HCT116 (cell line): ENCODE measurements around the gene HBG2. TPM values are rescaled to one million over a fixed set of nuclear protein-coding genes. Genes with fewer than 3 reads are reported as not detected.
A peak's percentile ranks its signal among the peaks of the same experiment; 100 is the strongest.

ENCODE experiments used
- ATAC-seq: fragments of 200-7000 bp; cut with Tn5 transposase; 2 replicates; pipeline ENCODE4 v1.9.1; 2020; ENCODE audit warnings: mild to moderate bottlenecking, moderate library complexity
- BruUV-seq: library from RNA; stranded (reverse); fragments of 400-500 nt; replicated peaks from 2 replicates; lab custom pipeline; 2021; lab: Mats Ljungman, UMichigan
- CTCF ChIA-PET: fragments of 300-600 bp; sonication (Branson Sonifier 250); formaldehyde crosslinking; loops from one replicate; lab custom pipeline; 2021; ENCODE audit warnings: antibody characterized with exemption; lab: Charles Lee
- POLR2A ChIA-PET: fragments of 300-600, 350-600 bp; sonication (Branson Sonifier 250); formaldehyde crosslinking; loops from one replicate; lab custom pipeline; 2021; ENCODE audit warnings: antibody characterized with exemption; lab: Charles Lee
- RAD21 ChIA-PET, 2 experiments: fragments of 300-600 bp; sonication (Branson Sonifier 250); formaldehyde crosslinking; loops; one replicate each; lab custom pipeline; 2023; ENCODE audit warnings: low total read pairs in 2 of 2; ENCODE audit not compliant: uncharacterized antibody in 2 of 2, unreplicated experiment in 2 of 2, low non-redundant PET in 1 of 2; lab: Charles Lee
- DNase-seq: peaks from one replicate; pipeline ENCODE4 v3.0.0-alpha.2; 2010; ENCODE audit warnings: low read depth, low spot score
- H2AFZ ChIP-seq: fragments of 200-600 bp; shearing (Covaris generic), sonication (generic); 2 replicates; pipeline ENCODE4 v1.6.1; 2017; ENCODE audit warnings: low read depth, mixed run types, mixed read lengths, antibody characterized with exemption, low read length; ENCODE audit not compliant: poor library complexity, severe bottlenecking
- H3K27ac ChIP-seq: 2 replicates; pipeline ENCODE4 v1.5.1; 2012; ENCODE audit warnings: low read depth, low read length
- H3K27me3 ChIP-seq: fragments of 200-600 bp; sonication (generic); 2 replicates; pipeline ENCODE4 v1.6.1; 2016; ENCODE audit warnings: mixed run types, low read length, mixed read lengths; ENCODE audit not compliant: insufficient read depth
- H3K36me3 ChIP-seq, 2 experiments: fragments of 200-500 bp in 1 of 2; fragments of 200-600 bp in 1 of 2; sonication (Bioruptor generic) in 1 of 2; sonication (generic) in 1 of 2; 2 replicates each; pipeline versions ENCODE4 v1.5.1 to v1.6.1; 2014 to 2016; ENCODE audit warnings: low read length in 2 of 2, inconsistent platforms in 1 of 2, mixed read lengths in 1 of 2, mixed run types in 1 of 2; ENCODE audit not compliant: insufficient read depth in 2 of 2, control insufficient read depth in 1 of 2
- H3K4me1 ChIP-seq, 2 experiments: fragments of 200-600 bp in 1 of 2; sonication (generic) in 1 of 2; 2 replicates each; pipeline versions ENCODE4 v1.5.1 to v1.6.1; 2012 to 2017; ENCODE audit warnings: low read length in 2 of 2, inconsistent platforms in 1 of 2, mild to moderate bottlenecking in 1 of 2, mixed read lengths in 1 of 2, mixed run types in 1 of 2, moderate library complexity in 1 of 2; ENCODE audit not compliant: insufficient read depth in 2 of 2, control insufficient read depth in 1 of 2
- H3K4me2 ChIP-seq: fragments of 200-600 bp; sonication (generic); 2 replicates; pipeline ENCODE4 v1.6.1; 2017; ENCODE audit warnings: mixed run types, low read length, mixed read lengths
- H3K4me3 ChIP-seq, 2 experiments: fragments of 200-600 bp in 1 of 2; sonication (generic) in 1 of 2; replicated peaks in 1 of 2; 2 replicates each; pipeline ENCODE4 v1.5.1; 2011 to 2016; ENCODE audit warnings: low read length in 2 of 2, control low read depth in 1 of 2, low read depth in 1 of 2, mild to moderate bottlenecking in 1 of 2, mixed read lengths in 1 of 2, mixed run types in 1 of 2
- H3K79me2 ChIP-seq: fragments of 200-600 bp; sonication (generic); 2 replicates; pipeline ENCODE4 v1.6.1; 2017; ENCODE audit warnings: mild to moderate bottlenecking, mixed run types, low read length, moderate library complexity, mixed read lengths; ENCODE audit not compliant: insufficient read depth
- H3K9ac ChIP-seq: fragments of 200-600 bp; sonication (generic); 2 replicates; pipeline ENCODE4 v1.6.1; 2016; ENCODE audit warnings: low read length, mixed read lengths
- H3K9me2 ChIP-seq: fragments of 200-600 bp; sonication (generic), shearing (Covaris generic); 2 replicates; pipeline ENCODE4 v1.6.1; 2017; ENCODE audit warnings: mixed run types, mild to moderate bottlenecking, moderate library complexity; ENCODE audit not compliant: insufficient read depth
- H3K9me3 ChIP-seq, 2 experiments: fragments of 200-500 bp in 1 of 2; fragments of 200-600 bp in 1 of 2; sonication (Bioruptor generic) in 1 of 2; sonication (generic) in 1 of 2; 2 replicates each; pipeline ENCODE4 v1.6.1; 2014 to 2017; ENCODE audit warnings: low read length in 2 of 2, mixed read lengths in 2 of 2, inconsistent platforms in 1 of 2, low read depth in 1 of 2, mild to moderate bottlenecking in 1 of 2, mixed run types in 1 of 2, moderate library complexity in 1 of 2; ENCODE audit not compliant: control insufficient read depth in 1 of 2, insufficient read depth in 1 of 2
- H4K20me1 ChIP-seq: fragments of 200-600 bp; sonication (generic), shearing (Covaris generic); 2 replicates; pipeline ENCODE4 v1.6.1; 2017; ENCODE audit warnings: mixed run types, mild to moderate bottlenecking, moderate library complexity; ENCODE audit not compliant: insufficient read depth
- CEBPB ChIP-seq: IDR thresholded peaks from 2 replicates; pipeline ENCODE4 v1.6.1; 2012; ENCODE audit warnings: low read depth
- EGR1 ChIP-seq: IDR thresholded peaks from 2 replicates; pipeline ENCODE4 v1.6.1; 2012; ENCODE audit warnings: low read depth
- EZH2 ChIP-seq: fragments of 200-600 bp; sonication (generic); IDR thresholded peaks from 2 replicates; pipeline ENCODE4 v1.6.1; 2017; ENCODE audit warnings: antibody characterized with exemption, mixed run types
- POLR2A ChIP-seq: IDR thresholded peaks from 2 replicates; pipeline ENCODE4 v1.7.0; 2011; ENCODE audit warnings: borderline replicate concordance; ENCODE audit not compliant: insufficient read depth, insufficient read length; ENCODE audit errors: extremely low read depth
- POLR2AphosphoS5 ChIP-seq: IDR thresholded peaks from 2 replicates; pipeline ENCODE4 v1.6.1; 2011; ENCODE audit warnings: mild to moderate bottlenecking, low read depth, low read length, moderate library complexity
- RAD21 ChIP-seq: IDR thresholded peaks from 2 replicates; pipeline ENCODE4 v1.6.1; 2012; ENCODE audit warnings: low read depth, mild to moderate bottlenecking
- SIN3A ChIP-seq: IDR thresholded peaks from 2 replicates; pipeline ENCODE4 v1.6.1; 2012; ENCODE audit warnings: low read depth
- TCF7L2 ChIP-seq: IDR thresholded peaks from 2 replicates; pipeline ENCODE4 v1.7.0; 2011; ENCODE audit warnings: borderline replicate concordance, inconsistent platforms; ENCODE audit not compliant: insufficient read depth, insufficient read length; ENCODE audit errors: extremely low read depth
- YY1 ChIP-seq: IDR thresholded peaks from 2 replicates; pipeline ENCODE4 v1.6.1; 2011; ENCODE audit warnings: low read length, low read depth, moderate library complexity, mild to moderate bottlenecking; ENCODE audit not compliant: insufficient replicate concordance; ENCODE audit errors: extremely low read depth
- ZFX ChIP-seq: fragments of 450-650 bp; IDR thresholded peaks from 2 replicates; pipeline ENCODE4 v1.6.1; 2017
- intact Hi-C: fragments of 100-400 bp; cut with micrococcal nuclease; formaldehyde crosslinking; loops from 2 replicates; pipeline ENCODE4 v1.10.0; 2022
- total RNA-seq: library from RNA; stranded (reverse); gene quantifications from one replicate; pipeline ENCODE4 v1.2.1, GENCODE V29; 2021; ENCODE audit not compliant: unreplicated experiment
- TF ChIP-seq, protein P1 (sequence below): IDR thresholded peaks from 2 replicates; pipeline ENCODE4 v1.6.1; 2011; ENCODE audit warnings: mild to moderate bottlenecking, low read length, moderate library complexity; ENCODE audit not compliant: insufficient replicate concordance; ENCODE audit errors: extremely low read depth
- TF ChIP-seq, protein P2 (sequence below): IDR thresholded peaks from 2 replicates; pipeline ENCODE4 v1.6.1; 2012; ENCODE audit warnings: low read depth
- TF ChIP-seq, protein P3 (sequence below), 3 experiments: fragments of 200-600 bp in 1 of 3; sonication (generic) in 1 of 3; IDR thresholded peaks in 2 of 3; conservative IDR thresholded peaks in 1 of 3; 2 replicates each; pipeline ENCODE4 v1.5.1; 2012 to 2017; ENCODE audit warnings: low read depth in 2 of 3, low read length in 2 of 3, antibody characterized with exemption in 1 of 3, borderline replicate concordance in 1 of 3, control low read depth in 1 of 3, mild to moderate bottlenecking in 1 of 3, mixed read lengths in 1 of 3, mixed run types in 1 of 3, moderate library complexity in 1 of 3; ENCODE audit not compliant: insufficient read depth in 1 of 3
- TF ChIP-seq, protein P4 (sequence below): IDR thresholded peaks from 2 replicates; pipeline ENCODE4 v1.6.1; 2012

HBG2 gene
- total RNA-seq, 1 experiment from 2014 or later = 48.1 TPM

DNA sequence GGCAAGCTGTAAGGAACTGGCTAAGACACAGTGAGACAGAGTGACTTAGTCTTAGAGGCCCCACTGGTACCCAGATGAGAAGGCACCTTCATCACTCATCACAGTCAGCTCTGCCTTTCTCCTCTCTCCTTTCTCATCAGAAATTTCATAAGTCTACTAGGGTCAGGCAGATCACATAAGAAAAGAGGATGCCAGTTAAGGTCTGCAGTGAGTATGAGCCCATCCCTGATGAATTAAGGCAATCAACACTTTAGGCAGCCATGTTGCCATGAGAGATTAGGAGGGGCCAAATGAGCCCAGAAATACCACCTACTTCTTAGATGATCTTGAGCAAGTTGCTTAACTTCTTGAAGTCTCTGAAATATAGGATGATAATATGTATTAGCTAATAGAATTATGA, 27.0 kb upstream of the HBG2 start (continued):
- TF ChIP-seq, protein P1, sequence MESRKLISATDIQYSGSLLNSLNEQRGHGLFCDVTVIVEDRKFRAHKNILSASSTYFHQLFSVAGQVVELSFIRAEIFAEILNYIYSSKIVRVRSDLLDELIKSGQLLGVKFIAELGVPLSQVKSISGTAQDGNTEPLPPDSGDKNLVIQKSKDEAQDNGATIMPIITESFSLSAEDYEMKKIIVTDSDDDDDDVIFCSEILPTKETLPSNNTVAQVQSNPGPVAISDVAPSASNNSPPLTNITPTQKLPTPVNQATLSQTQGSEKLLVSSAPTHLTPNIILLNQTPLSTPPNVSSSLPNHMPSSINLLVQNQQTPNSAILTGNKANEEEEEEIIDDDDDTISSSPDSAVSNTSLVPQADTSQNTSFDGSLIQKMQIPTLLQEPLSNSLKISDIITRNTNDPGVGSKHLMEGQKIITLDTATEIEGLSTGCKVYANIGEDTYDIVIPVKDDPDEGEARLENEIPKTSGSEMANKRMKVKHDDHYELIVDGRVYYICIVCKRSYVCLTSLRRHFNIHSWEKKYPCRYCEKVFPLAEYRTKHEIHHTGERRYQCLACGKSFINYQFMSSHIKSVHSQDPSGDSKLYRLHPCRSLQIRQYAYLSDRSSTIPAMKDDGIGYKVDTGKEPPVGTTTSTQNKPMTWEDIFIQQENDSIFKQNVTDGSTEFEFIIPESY = no peak
- TF ChIP-seq CEBPB (no peak), EGR1 (no peak), TCF7L2 (no peak), RAD21 (no peak)
- TF ChIP-seq, protein P2, sequence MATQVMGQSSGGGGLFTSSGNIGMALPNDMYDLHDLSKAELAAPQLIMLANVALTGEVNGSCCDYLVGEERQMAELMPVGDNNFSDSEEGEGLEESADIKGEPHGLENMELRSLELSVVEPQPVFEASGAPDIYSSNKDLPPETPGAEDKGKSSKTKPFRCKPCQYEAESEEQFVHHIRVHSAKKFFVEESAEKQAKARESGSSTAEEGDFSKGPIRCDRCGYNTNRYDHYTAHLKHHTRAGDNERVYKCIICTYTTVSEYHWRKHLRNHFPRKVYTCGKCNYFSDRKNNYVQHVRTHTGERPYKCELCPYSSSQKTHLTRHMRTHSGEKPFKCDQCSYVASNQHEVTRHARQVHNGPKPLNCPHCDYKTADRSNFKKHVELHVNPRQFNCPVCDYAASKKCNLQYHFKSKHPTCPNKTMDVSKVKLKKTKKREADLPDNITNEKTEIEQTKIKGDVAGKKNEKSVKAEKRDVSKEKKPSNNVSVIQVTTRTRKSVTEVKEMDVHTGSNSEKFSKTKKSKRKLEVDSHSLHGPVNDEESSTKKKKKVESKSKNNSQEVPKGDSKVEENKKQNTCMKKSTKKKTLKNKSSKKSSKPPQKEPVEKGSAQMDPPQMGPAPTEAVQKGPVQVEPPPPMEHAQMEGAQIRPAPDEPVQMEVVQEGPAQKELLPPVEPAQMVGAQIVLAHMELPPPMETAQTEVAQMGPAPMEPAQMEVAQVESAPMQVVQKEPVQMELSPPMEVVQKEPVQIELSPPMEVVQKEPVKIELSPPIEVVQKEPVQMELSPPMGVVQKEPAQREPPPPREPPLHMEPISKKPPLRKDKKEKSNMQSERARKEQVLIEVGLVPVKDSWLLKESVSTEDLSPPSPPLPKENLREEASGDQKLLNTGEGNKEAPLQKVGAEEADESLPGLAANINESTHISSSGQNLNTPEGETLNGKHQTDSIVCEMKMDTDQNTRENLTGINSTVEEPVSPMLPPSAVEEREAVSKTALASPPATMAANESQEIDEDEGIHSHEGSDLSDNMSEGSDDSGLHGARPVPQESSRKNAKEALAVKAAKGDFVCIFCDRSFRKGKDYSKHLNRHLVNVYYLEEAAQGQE = no peak

DNA sequence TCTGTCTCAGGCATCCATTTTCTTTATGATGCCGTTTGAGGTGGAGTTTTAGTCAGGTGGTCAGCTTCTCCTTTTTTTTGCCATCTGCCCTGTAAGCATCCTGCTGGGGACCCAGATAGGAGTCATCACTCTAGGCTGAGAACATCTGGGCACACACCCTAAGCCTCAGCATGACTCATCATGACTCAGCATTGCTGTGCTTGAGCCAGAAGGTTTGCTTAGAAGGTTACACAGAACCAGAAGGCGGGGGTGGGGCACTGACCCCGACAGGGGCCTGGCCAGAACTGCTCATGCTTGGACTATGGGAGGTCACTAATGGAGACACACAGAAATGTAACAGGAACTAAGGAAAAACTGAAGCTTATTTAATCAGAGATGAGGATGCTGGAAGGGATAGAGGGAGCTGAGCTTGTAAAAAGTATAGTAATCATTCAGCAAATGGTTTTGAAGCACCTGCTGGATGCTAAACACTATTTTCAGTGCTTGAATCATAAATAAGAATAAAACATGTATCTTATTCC, 26.1 kb upstream of the HBG2 start:
- Histone ChIP-seq H2AFZ (no peak overlapping the region), H3K4me1 (peaks cover 18 to 39% of the 10 kb centered on the region in 2 experiments), H3K27me3 (no peaks in the 10 kb centered on the region), H3K4me3 (no peak overlapping the region), H3K4me2 (peak overlapping the region; percentile 62), H3K27ac (peak overlapping the region; percentile 26; the same call in 1 of the 2 replicates), H3K36me3 (no peaks in the 10 kb centered on the region; a peak in 1 of 4 replicates), H4K20me1 (no peaks in the 10 kb centered on the region), H3K9ac (no peak overlapping the region), H3K9me3 (no peaks in the 10 kb centered on the region), H3K9me2 (no peaks in the 10 kb centered on the region), H3K79me2 (no peaks in the 10 kb centered on the region)
- intact Hi-C loops = no loop called here
- BruUV-seq = no TSS peak
- CTCF ChIA-PET = interaction anchor here (0.6 to 1.6 kb wide), 2 partner anchors 11 to 84 kb away, joined by 3 to 6 read pairs; no protein-coding TSS in a partner anchor
- DNase-seq (peak; percentile 97), ATAC-seq (peak; percentile 97)
- POLR2A ChIA-PET = no interaction called here
- RAD21 ChIA-PET = no interaction called here
- TF ChIP-seq, protein P1 = peak; percentile 8
- peak; percentile 87 for TF ChIP-seq SIN3A
- no peak for TF ChIP-seq ZFX
- TF ChIP-seq YY1 = peak; percentile 26
- TF ChIP-seq POLR2A = no peak
- TF ChIP-seq TCF7L2 = peak; percentile 21
- peak; percentile 60 for TF ChIP-seq POLR2AphosphoS5
- TF ChIP-seq, protein P3, sequence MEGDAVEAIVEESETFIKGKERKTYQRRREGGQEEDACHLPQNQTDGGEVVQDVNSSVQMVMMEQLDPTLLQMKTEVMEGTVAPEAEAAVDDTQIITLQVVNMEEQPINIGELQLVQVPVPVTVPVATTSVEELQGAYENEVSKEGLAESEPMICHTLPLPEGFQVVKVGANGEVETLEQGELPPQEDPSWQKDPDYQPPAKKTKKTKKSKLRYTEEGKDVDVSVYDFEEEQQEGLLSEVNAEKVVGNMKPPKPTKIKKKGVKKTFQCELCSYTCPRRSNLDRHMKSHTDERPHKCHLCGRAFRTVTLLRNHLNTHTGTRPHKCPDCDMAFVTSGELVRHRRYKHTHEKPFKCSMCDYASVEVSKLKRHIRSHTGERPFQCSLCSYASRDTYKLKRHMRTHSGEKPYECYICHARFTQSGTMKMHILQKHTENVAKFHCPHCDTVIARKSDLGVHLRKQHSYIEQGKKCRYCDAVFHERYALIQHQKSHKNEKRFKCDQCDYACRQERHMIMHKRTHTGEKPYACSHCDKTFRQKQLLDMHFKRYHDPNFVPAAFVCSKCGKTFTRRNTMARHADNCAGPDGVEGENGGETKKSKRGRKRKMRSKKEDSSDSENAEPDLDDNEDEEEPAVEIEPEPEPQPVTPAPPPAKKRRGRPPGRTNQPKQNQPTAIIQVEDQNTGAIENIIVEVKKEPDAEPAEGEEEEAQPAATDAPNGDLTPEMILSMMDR (IDR thresholded peaks at IDR 0.05 in 2 of 3, conservative IDR thresholded peaks at IDR 0.05 in 1 of 3; ENCODE audit: borderline replicate concordance in 1 of 3, insufficient read depth in 1 of 3, low read depth in 2 of 3, low read length in 2 of 3) = no peak
- no peak for TF ChIP-seq EZH2
- TF ChIP-seq, protein P4, sequence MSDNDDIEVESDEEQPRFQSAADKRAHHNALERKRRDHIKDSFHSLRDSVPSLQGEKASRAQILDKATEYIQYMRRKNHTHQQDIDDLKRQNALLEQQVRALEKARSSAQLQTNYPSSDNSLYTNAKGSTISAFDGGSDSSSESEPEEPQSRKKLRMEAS = peak; percentile 66
